NCI-H748 treated with DMSO at 0.1 percent for 48 hours (cell line): ENCODE results near the gene CCDC192.
"Not testable (repeated sequence)": the region's sequence is repeated elsewhere in the genome, so short reads cannot be mapped to it uniquely, and the experiment has no call there.

ENCODE experiments used
- DNase-seq: peaks from one replicate; lab custom pipeline; 2025; lab: John Stamatoyannopoulos, UW

CCDC192 gene

DNA sequence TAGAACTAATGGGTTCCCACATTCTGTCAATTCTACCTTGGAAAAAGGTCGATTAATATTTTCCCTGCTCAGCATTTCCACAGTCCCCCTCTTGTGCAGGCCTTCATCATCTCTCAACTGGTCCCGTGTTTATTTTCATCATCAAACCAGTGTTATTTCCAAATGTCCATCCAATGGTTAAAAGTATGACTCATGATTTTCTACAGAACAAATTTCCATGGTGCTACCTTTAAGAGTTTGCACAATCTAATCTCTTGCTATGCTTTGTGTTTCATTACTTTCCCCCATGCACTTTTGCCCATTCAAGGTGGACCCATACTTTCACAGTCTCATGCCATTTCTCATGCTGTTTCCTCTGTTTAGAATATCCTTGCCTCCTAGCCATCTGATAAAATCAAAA is 143.7 kb downstream of the CCDC192 start:
- no peak for DNase-seq

DNA sequence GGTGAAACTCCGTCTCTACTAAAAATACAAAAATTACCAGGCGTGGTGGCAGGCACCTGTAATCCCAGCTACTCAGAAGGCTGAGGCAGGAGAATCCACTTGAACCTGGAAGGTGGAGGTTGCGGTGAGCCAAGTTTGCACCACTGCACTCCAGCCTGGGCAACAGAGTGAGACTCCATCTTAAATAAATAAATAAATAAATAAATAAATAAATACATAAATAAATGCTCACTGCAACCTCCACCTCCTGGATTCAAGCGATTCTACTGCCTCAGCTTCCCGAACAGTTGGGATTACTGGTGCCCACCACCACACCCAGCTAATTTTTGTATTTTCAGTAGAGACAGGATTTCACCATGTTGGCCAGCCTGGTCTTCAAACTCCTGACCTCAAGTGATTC is 144.4 kb downstream of the CCDC192 start:
- DNase-seq, result not testable (repeated sequence)

DNA sequence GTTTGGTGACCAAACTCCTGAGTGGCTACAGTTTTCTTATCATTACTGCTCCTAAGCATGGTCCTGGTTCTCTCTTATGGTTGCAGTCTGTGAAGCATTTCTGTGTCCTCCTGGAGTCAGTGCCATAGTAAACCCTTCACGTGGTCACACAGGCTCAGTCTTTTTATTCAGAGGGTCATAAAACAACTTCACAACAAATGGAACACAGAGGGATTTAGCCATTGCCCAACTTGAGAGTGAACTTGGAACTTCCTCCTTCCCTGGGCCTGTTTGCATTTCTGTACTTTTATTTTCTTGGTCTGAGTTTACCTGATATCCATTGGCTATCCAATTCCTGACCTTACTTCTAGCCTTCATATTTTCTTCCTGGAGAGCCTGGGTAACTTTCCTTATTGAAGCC is 144.9 kb downstream of the CCDC192 start:
- no peak for DNase-seq

DNA sequence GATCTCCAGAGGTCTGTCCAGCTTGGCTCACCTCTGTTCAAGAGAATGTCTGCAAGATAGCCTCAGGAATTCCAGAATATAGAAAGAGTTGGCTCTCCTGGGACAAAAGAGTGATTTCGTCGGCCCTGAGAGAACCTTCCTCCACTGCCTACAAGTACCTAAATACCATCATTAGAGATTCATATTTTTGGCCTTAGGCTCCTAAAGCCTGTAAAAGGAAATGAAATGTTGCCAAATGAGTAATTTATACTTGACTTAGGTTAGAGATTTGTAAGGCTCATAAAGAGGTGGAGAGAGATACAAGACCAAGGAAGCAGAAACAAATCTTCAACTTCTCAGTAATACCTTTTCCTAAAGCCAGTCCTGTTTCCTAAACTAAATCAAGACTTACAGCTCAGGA is 146.2 kb downstream of the CCDC192 start:
- no peak for DNase-seq

DNA sequence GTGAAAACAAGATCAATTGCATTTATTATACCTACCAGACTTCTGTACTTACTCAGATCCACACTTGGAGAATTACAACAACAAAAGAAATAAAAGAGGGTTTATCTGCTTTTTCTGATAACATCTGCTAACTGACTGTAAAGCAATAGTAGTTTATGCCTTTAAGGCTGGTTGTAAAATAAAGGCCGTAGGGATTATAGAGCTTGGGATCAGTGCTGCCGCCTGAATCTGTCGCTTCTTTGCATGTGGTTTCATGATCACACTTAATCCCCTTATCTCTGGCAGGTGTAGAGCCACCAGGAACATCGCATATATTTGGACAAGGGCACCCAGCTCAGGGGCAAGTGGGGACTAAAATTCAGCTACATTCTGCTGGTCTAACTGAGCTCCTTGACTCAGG is 146.7 kb downstream of the CCDC192 start:
- DNase-seq, result no peak

DNA sequence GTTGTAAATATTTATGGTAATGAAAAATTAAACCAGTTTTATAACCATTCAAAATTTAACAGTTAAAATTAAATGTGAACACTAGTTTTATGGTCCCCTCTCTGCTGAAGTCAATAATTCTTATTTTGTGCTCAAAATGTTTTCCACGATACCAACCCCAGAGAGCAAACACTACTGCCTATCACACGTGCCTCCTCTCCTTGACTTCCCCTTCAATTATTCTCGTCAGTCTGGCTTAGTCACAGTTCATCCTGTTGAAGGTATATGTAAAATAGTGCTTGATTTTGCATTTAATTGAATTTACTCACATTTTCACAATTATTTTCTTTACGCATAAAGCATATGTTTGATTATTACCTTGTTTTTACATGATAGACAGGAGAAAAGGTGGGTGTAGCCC is 148.8 kb downstream of the CCDC192 start:
- no peak for DNase-seq

DNA sequence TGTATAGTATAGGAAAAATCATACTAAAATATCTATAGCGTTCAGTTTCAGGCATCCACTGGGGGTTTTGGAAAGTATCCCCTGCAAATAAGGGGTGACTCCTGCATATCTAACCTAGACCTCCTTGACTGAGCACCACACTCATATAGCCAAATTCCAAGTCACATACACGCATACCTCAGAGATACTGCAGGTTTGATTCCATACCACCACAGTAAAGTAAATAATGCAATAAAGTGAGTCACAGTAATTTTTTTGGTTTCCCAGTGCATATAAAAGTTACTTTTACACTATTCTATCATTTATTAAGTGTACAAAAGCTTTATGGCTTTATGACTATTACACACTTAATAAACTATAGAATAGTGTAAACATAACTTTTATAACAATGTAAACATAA is 151.3 kb downstream of the CCDC192 start:
- DNase-seq, result no peak

DNA sequence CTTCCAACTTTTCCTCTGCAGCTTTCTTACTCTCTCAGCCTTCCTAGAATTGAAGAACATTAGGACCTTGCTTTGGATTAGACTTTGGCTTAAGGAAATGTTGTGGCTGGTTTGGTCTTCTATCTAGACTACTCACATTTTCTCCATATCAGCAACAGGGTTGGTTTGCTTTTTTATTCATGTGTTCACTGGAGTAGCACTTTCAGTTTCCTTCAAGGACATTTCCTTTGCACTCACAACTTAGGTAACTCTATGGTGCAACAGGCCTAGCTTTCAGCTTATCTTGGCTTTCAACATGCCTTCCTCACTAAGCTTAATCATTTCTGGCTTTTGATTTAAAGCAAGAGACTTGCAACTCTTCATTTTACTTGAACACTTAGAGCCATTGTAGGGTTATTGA is 153.1 kb downstream of the CCDC192 start:
- DNase-seq, result no peak

DNA sequence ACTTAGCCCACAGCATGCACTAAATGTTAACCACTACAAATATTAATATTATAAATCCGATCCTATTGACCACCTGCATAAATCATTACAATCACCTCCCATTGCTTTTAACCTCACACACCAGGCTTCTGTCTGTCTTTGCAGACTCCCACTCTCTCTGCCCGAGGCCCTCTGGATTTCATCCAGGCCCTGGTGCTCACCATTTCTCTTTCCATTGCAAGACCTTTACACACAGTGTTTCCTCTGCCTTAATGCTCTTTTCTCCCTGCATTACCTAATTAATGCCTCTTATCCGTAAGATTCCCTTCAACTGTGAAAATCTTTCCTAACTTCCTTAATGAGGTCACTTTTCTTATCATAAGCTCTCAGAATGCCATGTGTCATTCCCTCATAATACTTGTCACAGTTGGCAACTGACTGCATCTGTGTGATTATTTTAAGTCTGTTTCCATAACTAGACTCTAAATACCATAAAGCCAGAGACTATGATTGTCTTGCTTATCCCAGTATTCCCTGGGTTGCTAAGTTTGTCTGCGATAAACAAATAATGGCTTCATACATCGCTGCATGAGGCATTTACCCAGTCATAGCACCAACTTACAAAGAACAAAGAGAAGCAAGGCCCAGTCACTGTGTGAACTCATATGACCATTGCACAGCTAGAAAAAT is 155.1 kb downstream of the CCDC192 start:
- DNase-seq, result no peak

DNA sequence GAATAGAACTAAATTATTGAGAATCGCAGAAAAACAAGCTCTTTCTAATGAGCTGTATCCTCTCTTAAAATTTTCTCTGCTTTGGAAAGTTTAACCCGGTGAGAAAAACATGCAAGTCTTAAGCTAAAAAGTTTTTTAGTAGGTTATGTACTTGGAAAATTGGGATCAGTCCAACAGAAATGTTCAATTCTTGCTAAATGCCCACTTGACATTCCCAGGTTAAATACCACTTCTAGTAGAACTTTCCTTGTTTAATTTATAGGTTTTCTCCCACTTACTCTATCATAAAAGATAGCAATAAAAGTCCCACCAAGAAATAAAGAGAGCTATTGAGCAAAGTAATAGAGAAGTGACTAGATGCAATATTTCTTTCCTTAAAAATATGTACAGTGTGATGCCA is 157.1 kb downstream of the CCDC192 start:
- no peak for DNase-seq

DNA sequence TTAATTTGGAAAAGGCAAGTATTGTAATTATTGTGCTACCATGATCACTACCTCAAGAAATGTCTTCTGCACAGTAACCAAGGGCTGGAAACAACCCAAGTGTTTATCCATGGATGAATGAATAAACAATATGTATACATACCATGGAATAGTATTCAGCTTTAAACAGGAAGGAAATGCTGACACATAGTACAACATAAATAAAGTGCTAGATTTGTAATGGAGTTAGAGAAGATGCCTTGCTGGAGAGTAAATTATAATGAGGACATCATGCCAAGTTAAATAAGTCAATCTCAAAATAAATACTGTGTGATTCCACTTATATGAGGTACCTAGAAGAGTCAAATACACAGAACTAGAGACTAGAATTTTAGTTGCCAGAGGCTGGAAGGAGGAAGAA is 160.0 kb downstream of the CCDC192 start:
- no peak for DNase-seq

DNA sequence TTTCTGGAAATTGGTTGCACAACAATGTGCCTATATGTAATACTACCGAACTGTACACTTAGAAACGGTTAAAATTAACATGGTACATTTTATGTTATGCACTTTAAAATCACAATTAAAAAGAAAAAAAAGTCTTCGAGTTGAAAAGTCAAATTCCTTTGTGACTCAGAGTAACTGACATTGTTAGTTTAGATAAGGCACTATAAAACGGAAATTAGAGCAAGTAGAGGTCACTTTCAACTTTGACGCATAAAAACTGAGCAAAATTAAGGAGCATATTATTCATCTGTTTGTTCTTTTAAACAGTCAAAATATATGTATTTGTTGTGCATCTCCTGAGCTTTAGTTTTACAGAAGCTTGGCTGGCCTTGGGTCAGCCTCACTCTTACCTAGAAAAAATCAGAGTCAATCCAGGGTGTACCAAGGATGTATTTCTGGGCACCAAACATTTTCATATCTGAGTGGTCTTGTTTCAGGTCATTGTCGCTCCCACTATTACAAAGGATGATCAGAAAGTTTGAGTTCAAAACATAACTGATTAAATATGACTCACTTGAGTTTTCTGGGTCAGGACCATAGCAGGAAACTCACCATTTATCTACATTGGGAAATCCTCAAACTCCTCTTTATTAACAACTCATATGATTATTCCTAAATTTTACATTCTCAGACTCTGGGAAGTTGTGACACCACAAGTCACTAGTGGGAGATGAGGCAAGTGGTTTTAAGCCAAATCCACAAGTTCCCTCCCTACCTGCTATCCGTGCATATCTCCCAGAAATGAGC is 160.6 kb downstream of the CCDC192 start:
- no peak for DNase-seq

DNA sequence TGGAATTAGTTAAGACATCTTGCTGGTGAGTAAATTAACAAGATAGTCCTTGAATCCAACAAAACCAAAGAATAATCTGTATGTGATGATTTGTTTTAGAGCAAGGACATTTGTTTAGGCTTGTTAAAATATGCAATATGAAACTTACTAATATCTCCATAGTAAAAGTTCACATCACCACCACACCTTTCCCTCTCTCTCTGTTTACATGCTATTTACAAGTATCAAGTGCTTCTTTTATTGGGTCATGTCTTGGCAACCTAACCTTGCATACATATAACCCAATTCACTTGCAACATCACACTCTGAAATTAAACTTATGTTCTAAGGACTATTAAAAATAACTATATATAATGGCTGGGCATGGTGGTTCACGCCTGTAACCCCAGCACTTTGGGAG is 161.3 kb downstream of the CCDC192 start:
- no peak for DNase-seq

DNA sequence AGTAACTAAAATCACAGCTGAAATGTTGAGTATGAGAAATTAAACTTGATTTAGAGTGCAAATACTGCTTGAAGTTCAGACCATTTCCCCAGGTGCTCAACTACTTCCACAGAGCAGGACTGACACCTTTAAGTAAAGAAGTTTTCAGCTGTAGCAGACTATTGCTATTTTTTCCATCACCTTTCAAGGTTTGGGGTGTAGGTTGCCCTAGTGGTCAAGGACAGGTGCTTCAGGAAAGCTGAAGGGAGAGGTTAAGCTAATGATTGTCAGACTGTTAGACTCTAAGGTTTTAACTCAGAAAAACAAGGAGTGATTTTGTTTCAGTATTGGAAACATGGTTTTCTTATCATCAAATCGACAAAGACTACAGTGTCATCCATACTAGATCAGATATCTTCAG is 162.1 kb downstream of the CCDC192 start:
- DNase-seq, result no peak

DNA sequence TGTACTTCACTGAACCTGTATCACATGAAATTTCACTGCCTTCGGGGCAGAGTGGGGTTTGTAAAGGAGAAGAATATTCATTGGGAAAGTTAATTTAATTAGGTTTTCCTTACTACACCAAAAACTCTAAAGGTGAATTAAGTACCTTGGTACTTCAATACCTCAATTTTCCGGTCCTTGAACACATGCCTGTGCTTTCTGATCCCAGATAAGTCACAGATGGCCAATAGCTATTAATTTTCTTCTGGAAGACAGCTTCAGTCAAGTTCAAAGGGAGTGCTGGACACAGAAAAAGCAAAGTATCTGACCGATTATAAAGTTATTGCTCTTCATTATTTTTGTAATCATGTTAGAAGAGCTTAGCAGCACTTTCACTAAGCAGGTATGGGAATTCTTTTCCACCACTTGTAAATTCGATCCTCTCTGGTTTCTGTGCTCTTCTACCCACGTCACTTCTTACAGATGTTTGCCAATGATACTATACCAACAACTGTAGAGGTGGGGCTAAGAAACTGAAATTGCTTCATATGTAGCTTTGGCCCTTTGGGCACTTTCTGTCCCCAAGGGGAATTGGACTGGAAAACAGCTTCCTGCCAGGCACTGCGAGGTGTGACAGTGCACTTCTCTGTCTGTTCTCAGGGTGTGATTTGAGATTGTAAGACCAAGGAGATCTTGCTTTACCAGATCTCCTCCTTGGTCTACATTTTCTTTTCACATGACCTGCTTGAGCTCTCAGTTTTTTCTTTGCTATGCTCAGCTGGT is 164.0 kb downstream of the CCDC192 start:
- no peak for DNase-seq

DNA sequence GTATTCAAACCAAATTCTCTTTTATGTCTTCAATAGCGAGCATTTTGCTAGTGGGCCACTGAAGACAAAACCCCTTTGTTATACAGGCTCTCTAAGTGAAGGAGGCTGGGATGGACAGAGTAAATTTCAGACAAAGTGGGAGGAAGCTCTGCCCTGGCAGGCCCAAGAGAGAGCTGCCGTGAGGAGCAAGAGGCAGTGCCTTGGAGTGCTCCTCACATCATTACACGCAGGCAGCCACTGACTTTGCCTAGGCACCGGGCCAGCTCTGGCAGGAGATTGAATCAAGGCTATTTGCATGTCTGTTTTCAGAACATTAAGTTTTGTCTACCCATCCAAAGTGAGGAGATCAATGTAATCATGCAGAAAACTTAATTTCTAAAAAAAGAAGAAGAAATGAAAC is 167.7 kb downstream of the CCDC192 start:
- DNase-seq, result no peak

DNA sequence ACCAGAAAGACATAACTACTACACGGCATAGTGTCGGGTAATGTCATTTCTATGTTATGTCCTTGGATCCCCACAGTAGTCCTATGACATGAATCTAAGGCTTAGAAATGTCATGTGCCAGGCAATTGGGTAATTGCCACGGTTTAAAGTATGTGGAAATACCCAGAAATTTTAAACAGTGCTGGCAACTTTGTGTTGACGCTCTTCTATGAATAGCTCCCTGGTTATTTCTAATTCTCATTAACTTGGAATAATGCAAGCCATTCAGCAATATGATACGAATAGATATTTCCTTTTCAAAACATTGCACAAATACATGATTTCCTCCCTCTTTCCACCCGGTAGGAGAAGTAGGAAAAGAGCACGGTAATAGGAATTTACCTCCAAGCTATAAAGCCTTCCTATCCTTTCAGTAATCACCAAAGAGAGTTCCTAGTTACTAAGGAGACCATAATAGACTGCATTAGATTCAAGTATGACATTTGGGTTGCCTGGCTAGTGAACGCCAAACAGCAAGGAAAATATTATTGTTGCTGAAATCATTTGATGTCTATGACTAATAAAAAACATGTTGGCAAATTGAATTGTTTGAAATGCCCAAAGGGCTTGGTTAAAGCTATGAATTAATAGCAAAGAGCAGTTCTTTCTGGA is 168.4 kb downstream of the CCDC192 start:
- DNase-seq, result no peak

DNA sequence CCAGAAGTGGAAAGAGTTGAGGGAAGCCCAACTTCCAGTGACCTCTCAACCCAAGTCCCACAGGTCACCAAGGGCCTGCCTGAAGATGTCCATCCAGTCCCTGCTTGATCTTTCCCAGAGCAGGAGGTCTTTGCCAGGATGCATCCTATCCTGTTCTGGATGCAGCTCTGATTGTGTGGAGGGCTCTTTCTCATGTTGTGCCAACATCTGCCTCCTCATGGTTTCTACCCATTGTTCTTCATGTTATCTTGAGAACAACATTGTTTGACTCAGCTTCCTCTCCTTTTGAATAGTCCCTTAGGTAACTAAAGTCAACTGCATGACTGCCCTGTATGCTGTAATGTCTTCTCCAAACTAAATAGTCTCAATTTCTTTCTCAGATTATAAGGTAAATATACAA is 169.3 kb downstream of the CCDC192 start:
- no peak for DNase-seq

DNA sequence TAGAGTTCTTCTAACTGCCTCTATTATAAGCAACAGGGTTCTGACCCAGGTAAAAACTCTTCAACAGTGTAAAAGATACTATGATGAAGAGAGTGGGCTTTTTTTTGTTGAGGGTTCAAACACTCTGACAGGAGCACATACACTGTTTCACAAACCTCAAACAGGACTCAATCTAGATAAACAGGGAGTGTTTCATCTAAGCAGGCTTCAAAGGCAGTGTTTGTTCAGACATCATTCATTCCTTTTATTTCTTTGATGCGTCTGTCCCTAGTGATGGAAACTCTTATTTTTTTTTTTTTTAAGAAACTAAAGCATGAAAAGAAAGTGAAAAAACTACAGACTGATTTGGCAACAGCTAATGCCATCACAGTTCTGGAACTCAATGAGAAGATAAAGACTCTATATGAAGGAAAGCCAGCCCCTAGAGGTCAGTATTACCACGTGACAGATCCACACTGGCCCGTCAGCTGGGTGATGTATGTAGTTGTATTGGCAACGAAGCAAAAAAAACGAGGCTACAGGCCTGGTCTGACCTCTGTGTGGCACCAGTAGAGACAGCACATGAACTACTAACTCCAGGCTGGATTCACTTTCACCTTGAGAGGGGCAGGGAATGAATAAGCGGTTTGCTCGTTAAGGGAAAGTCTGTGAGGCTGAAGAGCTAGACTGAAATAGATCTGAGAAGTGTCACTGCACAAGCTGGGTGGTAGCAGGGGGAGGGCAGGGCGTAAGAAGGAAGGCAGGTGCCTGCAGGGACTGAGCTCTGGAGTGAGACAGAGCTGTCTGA is 172.2 kb downstream of the CCDC192 start:
- DNase-seq, result peak; percentile 28

DNA sequence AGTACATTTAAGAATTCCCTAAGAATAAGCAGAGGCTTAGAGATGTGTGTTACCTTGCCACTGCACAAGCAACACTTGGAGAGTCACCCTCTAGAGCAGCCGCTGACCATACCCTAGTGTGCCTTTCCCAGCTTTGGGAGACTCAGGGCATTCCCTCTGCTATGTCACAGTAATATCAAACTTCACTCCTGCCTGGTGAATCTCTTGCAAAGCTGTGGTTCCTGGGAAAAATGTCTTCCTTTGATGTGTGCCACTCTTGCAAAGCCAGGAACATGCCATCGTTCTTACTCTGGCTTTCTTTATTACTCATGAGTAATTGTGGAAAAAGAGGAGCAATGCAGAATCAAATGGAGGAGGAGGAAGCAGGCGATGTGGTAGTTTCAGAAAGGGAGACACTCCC is 173.2 kb downstream of the CCDC192 start:
- no peak for DNase-seq

DNA sequence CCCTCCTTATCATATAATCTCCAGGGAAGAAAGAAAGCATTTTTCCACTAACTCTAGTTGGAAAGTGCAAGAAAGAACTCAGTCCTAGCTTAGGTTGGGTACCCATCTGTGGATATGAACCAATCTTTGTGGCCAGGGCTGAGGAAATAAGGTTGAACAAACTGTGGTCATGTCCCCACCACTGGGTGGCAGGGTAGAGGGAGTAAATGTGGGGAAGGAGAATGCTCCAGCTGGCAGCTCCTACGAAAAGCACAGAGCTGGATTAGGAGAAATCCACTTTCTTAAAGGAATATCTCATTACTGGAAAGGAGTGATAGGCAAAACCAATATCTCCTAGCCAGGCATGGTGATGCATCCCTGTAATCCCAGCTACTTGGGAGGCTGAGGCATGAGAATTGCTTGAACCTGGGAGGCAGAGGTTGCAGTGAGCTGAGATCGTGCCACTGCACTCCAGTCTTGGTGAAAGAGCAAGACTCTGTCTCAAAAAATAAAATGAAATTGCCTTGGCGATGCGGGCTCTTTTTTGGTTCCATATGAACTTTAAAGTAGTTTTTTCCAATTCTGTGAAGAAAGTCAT is 175.1 kb downstream of the CCDC192 start:
- DNase-seq, result peak; percentile 64
